ENCODE measurements around the gene ATP1A1. TPM values are rescaled to one million over a fixed set of nuclear protein-coding genes. Genes with fewer than 3 reads are reported as not detected.

Gene ATP1A1
- total RNA-seq, 1 donor from 2014 or later: 261 TPM

GRCh38 chr1:116388122-116388521, 15.1 kb downstream of the ATP1A1 start:
- no peak overlapping the region for H3K4me3 ChIP-seq (ENCODE audit: low read depth, low read length)
- DNase-seq (ENCODE audit: low read depth): no peak
- TF ChIP-seq, protein P1, sequence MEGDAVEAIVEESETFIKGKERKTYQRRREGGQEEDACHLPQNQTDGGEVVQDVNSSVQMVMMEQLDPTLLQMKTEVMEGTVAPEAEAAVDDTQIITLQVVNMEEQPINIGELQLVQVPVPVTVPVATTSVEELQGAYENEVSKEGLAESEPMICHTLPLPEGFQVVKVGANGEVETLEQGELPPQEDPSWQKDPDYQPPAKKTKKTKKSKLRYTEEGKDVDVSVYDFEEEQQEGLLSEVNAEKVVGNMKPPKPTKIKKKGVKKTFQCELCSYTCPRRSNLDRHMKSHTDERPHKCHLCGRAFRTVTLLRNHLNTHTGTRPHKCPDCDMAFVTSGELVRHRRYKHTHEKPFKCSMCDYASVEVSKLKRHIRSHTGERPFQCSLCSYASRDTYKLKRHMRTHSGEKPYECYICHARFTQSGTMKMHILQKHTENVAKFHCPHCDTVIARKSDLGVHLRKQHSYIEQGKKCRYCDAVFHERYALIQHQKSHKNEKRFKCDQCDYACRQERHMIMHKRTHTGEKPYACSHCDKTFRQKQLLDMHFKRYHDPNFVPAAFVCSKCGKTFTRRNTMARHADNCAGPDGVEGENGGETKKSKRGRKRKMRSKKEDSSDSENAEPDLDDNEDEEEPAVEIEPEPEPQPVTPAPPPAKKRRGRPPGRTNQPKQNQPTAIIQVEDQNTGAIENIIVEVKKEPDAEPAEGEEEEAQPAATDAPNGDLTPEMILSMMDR (conservative IDR thresholded peaks at IDR 0.05; ENCODE audit: low read depth, low read length): no peak

GRCh38 chr1:116389013-116389412, 16.0 kb downstream of the ATP1A1 start:
- H3K4me3 ChIP-seq (ENCODE audit: low read depth, low read length): no peak overlapping the region
- no peak for DNase-seq (ENCODE audit: low read depth)
- TF ChIP-seq, protein P1 (conservative IDR thresholded peaks at IDR 0.05; ENCODE audit: low read depth, low read length): no peak

DNA sequence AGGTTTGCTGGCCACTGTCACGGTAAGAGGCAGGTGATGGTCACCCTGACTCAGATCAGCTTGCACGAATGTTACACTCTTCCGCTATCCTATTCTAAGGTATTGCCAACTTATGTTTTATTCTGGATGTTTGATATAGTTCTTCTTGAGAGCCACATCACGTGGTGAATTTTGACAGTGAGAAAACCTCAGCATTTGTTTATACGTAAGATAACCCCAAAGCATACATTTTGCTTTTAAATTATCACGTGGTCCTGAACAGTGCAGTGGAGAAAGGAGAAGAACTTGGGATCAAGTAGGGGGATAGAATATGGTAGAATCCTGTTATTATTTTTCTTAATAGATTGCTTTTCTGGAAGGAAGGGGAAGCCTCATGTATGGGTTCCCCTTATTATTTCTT, 16.6 kb downstream of the ATP1A1 start:
- H3K4me3 ChIP-seq (ENCODE audit: low read depth, low read length): no peak overlapping the region
- TF ChIP-seq, protein P1 (conservative IDR thresholded peaks at IDR 0.05; ENCODE audit: low read depth, low read length): no peak
- no peak for DNase-seq (ENCODE audit: low read depth)

DNA sequence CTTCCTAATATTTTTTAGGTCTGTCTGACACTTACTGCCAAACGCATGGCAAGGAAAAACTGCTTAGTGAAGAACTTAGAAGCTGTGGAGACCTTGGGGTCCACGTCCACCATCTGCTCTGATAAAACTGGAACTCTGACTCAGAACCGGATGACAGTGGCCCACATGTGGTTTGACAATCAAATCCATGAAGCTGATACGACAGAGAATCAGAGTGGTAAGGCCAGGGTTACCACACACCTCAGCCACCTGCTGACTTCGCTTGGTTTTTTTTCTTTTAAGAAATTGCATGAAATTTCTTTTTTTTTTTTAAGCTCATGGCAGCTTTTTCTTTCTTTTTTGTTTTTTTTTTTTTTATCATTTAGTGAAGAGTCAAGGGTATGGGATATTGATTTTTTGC, 17.2 kb downstream of the ATP1A1 start:
- TF ChIP-seq, protein P1 (conservative IDR thresholded peaks at IDR 0.05; ENCODE audit: low read depth, low read length): no peak
- DNase-seq (ENCODE audit: low read depth): no peak
- no peak overlapping the region for H3K4me3 ChIP-seq (ENCODE audit: low read depth, low read length)

GRCh38 chr1:116391185-116391584, 18.1 kb downstream of the ATP1A1 start:
- DNase-seq (ENCODE audit: low read depth): no peak
- H3K4me3 ChIP-seq (ENCODE audit: low read depth, low read length): no peak overlapping the region
- TF ChIP-seq, protein P1 (conservative IDR thresholded peaks at IDR 0.05; ENCODE audit: low read depth, low read length): no peak

DNA sequence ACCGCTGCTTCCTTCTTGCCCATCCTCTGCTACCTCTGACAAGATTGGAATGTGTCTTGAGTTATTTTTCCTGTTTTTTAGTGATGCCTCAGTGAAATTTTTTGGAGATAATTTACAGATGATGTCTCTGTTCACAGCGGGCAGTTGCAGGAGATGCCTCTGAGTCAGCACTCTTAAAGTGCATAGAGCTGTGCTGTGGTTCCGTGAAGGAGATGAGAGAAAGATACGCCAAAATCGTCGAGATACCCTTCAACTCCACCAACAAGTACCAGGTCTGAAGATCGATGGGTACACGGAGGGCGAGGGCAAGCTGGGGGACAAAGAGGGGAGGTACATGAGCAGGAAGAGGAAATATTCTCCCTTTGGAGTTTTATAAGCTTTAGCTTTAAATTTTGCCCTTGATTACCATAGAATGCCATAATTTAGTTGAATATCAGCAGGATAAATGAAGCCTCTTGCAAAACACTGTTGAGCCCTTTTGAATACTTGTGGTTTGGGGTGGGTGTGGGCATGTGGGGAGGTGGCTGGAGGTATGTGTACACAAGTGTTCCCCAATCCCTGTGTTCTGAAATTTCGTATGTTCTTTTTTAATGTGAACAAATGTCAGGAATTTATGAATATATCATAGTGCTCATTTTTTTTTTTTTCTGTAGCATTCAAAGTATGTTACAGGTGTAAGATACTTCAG, 19.8 kb downstream of the ATP1A1 start:
- no peak overlapping the region for H3K4me3 ChIP-seq (ENCODE audit: low read depth, low read length)

More for the DNA sequence above, 19.8 kb downstream of the ATP1A1 start:
- no peak for DNase-seq (ENCODE audit: low read depth)
- TF ChIP-seq, protein P1 (conservative IDR thresholded peaks at IDR 0.05; ENCODE audit: low read depth, low read length): no peak

Data from epithelial cell of proximal tubule (primary cell).